A549 (cell line): Measurements from ENCODE around the gene PES1. TPM values are rescaled to one million over a fixed set of nuclear protein-coding genes. Genes with fewer than 3 reads are reported as not detected.

Source experiments
- ATAC-seq, 2 experiments: fragments of 200-7000 bp in 1 of 2; fragments of >200 bp in 1 of 2; cut with Nextera tagmentation in 1 of 2; cut with Tn5 transposase in 1 of 2; 3 replicates each; pipeline versions ENCODE4 v1.8.0 to v1.9.1; 2018 to 2020; ENCODE audit warnings: mild to moderate bottlenecking in 1 of 2, moderate library complexity in 1 of 2
- CTCF ChIA-PET: fragments of 300-600 bp; sonication (Branson Sonifier 250); formaldehyde crosslinking; extraction: SDS; loops from one replicate; lab custom pipeline; 2021; ENCODE audit warnings: antibody characterized with exemption, inconsistent platforms; lab: Yijun Ruan, JAX
- POLR2A ChIA-PET: fragments of 350-600 bp; formaldehyde crosslinking; extraction: SDS; loops from one replicate; lab custom pipeline; 2021; ENCODE audit warnings: antibody characterized with exemption, inconsistent platforms; lab: Yijun Ruan, JAX
- DNase-seq, 2 experiments: peaks; one replicate each; pipeline versions ENCODE4 v3.0.0 to v3.0.0-alpha.2; 2011 to 2016; ENCODE audit warnings: low read depth in 1 of 2, low spot score in 1 of 2
- FAIRE-seq: peaks from 2 replicates; lab custom pipeline; 2011; peaks lifted over from hg19 to GRCh38; lab: Jason Lieb, UNC
- H3K27ac ChIP-seq, 2 experiments: fragments of >200 bp; sonication (Bioruptor Twin); formaldehyde crosslinking; 3 replicates each; pipeline ENCODE4 v1.5.1; 2016 to 2017
- H3K4me1 ChIP-seq: fragments of >200 bp; sonication (Bioruptor Twin); formaldehyde crosslinking; 3 replicates; pipeline ENCODE4 v1.6.1; 2016
- H3K4me2 ChIP-seq: fragments of >200 bp; sonication (Bioruptor Twin); formaldehyde crosslinking; 3 replicates; pipeline ENCODE4 v1.6.1; 2016
- H3K4me3 ChIP-seq: fragments of >200 bp; sonication (Bioruptor Twin); formaldehyde crosslinking; 3 replicates; pipeline ENCODE4 v1.5.1; 2016
- H3K9me3 ChIP-seq: fragments of >200 bp; sonication (Bioruptor Twin); formaldehyde crosslinking; 3 replicates; pipeline ENCODE4 v1.6.1; 2016
- BCL3 ChIP-seq: fragments of >200 bp; sonication (Bioruptor Twin); formaldehyde crosslinking; IDR thresholded peaks from 3 replicates; pipeline ENCODE4 v1.6.1; 2016
- CBX8 ChIP-seq: fragments of 200-600 bp; sonication (generic); IDR thresholded peaks from 2 replicates; pipeline ENCODE4 v1.6.1; 2016
- CEBPB ChIP-seq, 2 experiments: fragments of >200 bp in 1 of 2; sonication (Bioruptor Twin) in 1 of 2; formaldehyde crosslinking in 1 of 2; IDR thresholded peaks; 2 replicates each; pipeline ENCODE4 v1.6.1; 2012 to 2016
- EHMT2 ChIP-seq: fragments of 200-600 bp; sonication (generic); IDR thresholded peaks from 2 replicates; pipeline ENCODE4 v1.6.1; 2016; ENCODE audit warnings: antibody characterized with exemption, low read depth, mild to moderate bottlenecking, moderate library complexity
- EP300 ChIP-seq, 2 experiments: fragments of >200 bp; sonication (Bioruptor Twin); formaldehyde crosslinking; IDR thresholded peaks; 2 replicates in 1 of 2; 3 replicates in 1 of 2; pipeline ENCODE4 v1.6.1; 2016 to 2017
- FOSL2 ChIP-seq, 2 experiments: fragments of 450-650 bp in 1 of 2; fragments of >200 bp in 1 of 2; sonication (Bioruptor Twin) in 1 of 2; formaldehyde crosslinking; IDR thresholded peaks; 2 replicates each; pipeline versions ENCODE4 v1.5.0 to v1.6.1; 2016 to 2020; ENCODE audit warnings: mild to moderate bottlenecking in 1 of 2, moderate library complexity in 1 of 2
- FOXS1 ChIP-seq: fragments of 250-450 bp; sonication (Bioruptor Pico); IDR thresholded peaks from 2 replicates; pipeline ENCODE4 v1.5.0; 2020; ENCODE audit warnings: mild to moderate bottlenecking, moderate library complexity
- GATA3 ChIP-seq: IDR thresholded peaks from 2 replicates; pipeline ENCODE4 v1.6.1; 2012; ENCODE audit warnings: borderline replicate concordance
- HDAC2 ChIP-seq: fragments of 200-600 bp; sonication (generic); IDR thresholded peaks from 2 replicates; pipeline ENCODE4 v1.6.1; 2016
- HMGXB4 ChIP-seq: fragments of 250-450 bp; sonication (Bioruptor Pico); IDR thresholded peaks from 2 replicates; pipeline ENCODE4 v1.5.0; 2021; ENCODE audit warnings: mild to moderate bottlenecking, moderate library complexity, borderline replicate concordance
- JUNB ChIP-seq: fragments of >200 bp; sonication (Bioruptor Twin); formaldehyde crosslinking; IDR thresholded peaks from 2 replicates; pipeline ENCODE4 v1.6.1; 2016
- KDM1A ChIP-seq: fragments of 200-600 bp; sonication (generic); IDR thresholded peaks from 2 replicates; pipeline ENCODE4 v1.6.1; 2016; ENCODE audit warnings: low read depth, mild to moderate bottlenecking
- MAZ ChIP-seq: fragments of 150-350 bp; IDR thresholded peaks from 2 replicates; pipeline ENCODE4 v1.6.1; 2014; ENCODE audit warnings: antibody characterized with exemption, low read depth, low read length, borderline replicate concordance
- MYC ChIP-seq: IDR thresholded peaks from 2 replicates; pipeline ENCODE4 v1.6.1; 2012; ENCODE audit warnings: mild to moderate bottlenecking, inconsistent platforms, low read length, improper control_type of control experiment, borderline replicate concordance
- NPAS2 ChIP-seq: fragments of 250-450 bp; sonication (Bioruptor Pico); IDR thresholded peaks from 2 replicates; pipeline ENCODE4 v1.8.0; 2022; ENCODE audit warnings: mild to moderate bottlenecking, moderate library complexity, borderline replicate concordance
- NR3C1 ChIP-seq: fragments of >200 bp; sonication (Bioruptor Twin); formaldehyde crosslinking; IDR thresholded peaks from 3 replicates; pipeline ENCODE4 v1.6.1; 2017
- PHF8 ChIP-seq: fragments of 200-600 bp; sonication (generic); IDR thresholded peaks from 2 replicates; pipeline ENCODE4 v1.6.1; 2016; ENCODE audit warnings: low read depth, mild to moderate bottlenecking, antibody characterized with exemption, moderate library complexity, borderline replicate concordance
- RARB ChIP-seq: fragments of 250-450 bp; sonication (Bioruptor Pico); IDR thresholded peaks from 2 replicates; pipeline ENCODE4 v1.8.0; 2021; ENCODE audit warnings: mild to moderate bottlenecking, moderate library complexity
- RCOR1 ChIP-seq: fragments of 150-350 bp; IDR thresholded peaks from 2 replicates; pipeline ENCODE4 v1.6.1; 2014; ENCODE audit warnings: antibody characterized with exemption, low read length, low read depth
- RFX5 ChIP-seq: fragments of 450-650 bp; IDR thresholded peaks from 2 replicates; pipeline ENCODE4 v1.7.1; 2014; ENCODE audit warnings: antibody characterized with exemption, mild to moderate bottlenecking, moderate library complexity
- RNF2 ChIP-seq: fragments of 200-600 bp; sonication (generic); IDR thresholded peaks from 2 replicates; pipeline ENCODE4 v1.6.1; 2016; ENCODE audit warnings: low read depth, mild to moderate bottlenecking, antibody characterized with exemption, moderate library complexity, borderline replicate concordance
- SMC3 ChIP-seq: fragments of >200 bp; sonication (Bioruptor Twin); formaldehyde crosslinking; IDR thresholded peaks from 3 replicates; pipeline ENCODE4 v1.6.1; 2018; ENCODE audit warnings: inconsistent platforms
- TFCP2L1 ChIP-seq: fragments of 250-450 bp; sonication (Bioruptor Pico); IDR thresholded peaks from 2 replicates; pipeline ENCODE4 v1.5.0; 2021; ENCODE audit warnings: mild to moderate bottlenecking
- ZC3H11A ChIP-seq: fragments of 450-650 bp; IDR thresholded peaks from 2 replicates; pipeline ENCODE4 v1.6.1; 2014; ENCODE audit warnings: antibody characterized with exemption, mild to moderate bottlenecking
- ZSCAN20 ChIP-seq: fragments of 250-450 bp; sonication (Bioruptor Pico); IDR thresholded peaks from 2 replicates; pipeline ENCODE4 v1.8.0; 2022; ENCODE audit warnings: mild to moderate bottlenecking, moderate library complexity
- WGBS: methylation state at CpG from one replicate; pipeline ENCODE4 v1.1.6; 2017; ENCODE audit errors: missing lambda C conversion rate; 5-methylcytosine and 5-hydroxymethylcytosine counted together
- polyA plus RNA-seq, 4 experiments: library from polyadenylated mRNA; depleted of rRNA in 3 of 4; stranded (reverse); fragments of >200 nt; fragmentation: RNase III in 1 of 4; extraction: RNeasy Plus Mini Kit Qiagen cat#74134 plus additional on column Dnase treatment in 1 of 4; gene quantifications; 2 replicates in 3 of 4; 3 replicates in 1 of 4; pipeline ENCODE4 v1.2.3, GENCODE V29; 2011 to 2017
- TF ChIP-seq, protein P1 (sequence below): IDR thresholded peaks from 2 replicates; pipeline ENCODE4 v1.6.1; 2012
- TF ChIP-seq, protein P2 (sequence below): IDR thresholded peaks from 2 replicates; pipeline ENCODE4 v1.6.1; 2012; ENCODE audit warnings: low read depth, borderline replicate concordance

The PES1 gene
- polyA plus RNA-seq, 2 of the 4 experiments (the other 2 are of a cell fraction): 107 to 111 TPM

DNA sequence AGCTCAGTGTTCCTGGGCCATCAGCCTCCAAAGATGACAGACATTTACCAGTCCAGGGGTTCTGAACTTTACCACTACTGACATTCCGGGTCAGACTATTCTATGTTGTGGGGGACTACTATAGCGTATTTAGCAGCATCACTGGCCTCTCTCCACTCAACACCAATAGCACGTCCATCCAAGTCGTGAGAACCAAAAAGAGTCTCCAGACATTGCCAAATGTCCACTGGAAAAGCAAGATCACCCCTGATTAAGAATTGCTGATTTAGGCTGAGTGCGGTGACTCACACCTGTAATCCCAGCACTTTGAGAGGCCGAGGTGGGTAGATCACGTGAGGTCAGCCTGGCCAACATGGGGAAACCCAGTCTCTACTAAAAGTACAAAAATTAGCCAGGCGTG lies 5.3 kb downstream of the PES1 start:
- CTCF ChIA-PET: interaction anchor here (1.0 kb wide), 1 partner anchor 333 kb away, joined by 4 read pairs; no protein-coding TSS in a partner anchor
- 91% methylated on average over 8 of the region's 8 CpGs for WGBS
- Histone ChIP-seq H3K27ac (no peak overlapping the region), H3K4me2 (no peak overlapping the region), H3K9me3 (no peaks in the 10 kb centered on the region), H3K4me3 (no peak overlapping the region), H3K4me1 (peaks cover 8% of the 10 kb centered on the region; the same call in 2 of the 3 replicates)
- DNase-seq (no peak), FAIRE-seq (no peak), ATAC-seq (no peak)
- POLR2A ChIA-PET: interaction anchor here (1.2 kb wide), 1 partner anchor 13 kb away, joined by 4 read pairs; no protein-coding TSS in a partner anchor
- TF ChIP-seq CEBPB (IDR thresholded peaks at IDR 0.05): no peak
- no peak for TF ChIP-seq EHMT2
- no peak for TF ChIP-seq ZSCAN20 (CRISPR knock-in tag)
- no peak for TF ChIP-seq GATA3
- TF ChIP-seq, protein P1, sequence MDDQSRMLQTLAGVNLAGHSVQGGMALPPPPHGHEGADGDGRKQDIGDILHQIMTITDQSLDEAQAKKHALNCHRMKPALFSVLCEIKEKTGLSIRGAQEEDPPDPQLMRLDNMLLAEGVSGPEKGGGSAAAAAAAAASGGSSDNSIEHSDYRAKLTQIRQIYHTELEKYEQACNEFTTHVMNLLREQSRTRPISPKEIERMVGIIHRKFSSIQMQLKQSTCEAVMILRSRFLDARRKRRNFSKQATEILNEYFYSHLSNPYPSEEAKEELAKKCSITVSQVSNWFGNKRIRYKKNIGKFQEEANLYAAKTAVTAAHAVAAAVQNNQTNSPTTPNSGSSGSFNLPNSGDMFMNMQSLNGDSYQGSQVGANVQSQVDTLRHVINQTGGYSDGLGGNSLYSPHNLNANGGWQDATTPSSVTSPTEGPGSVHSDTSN: no peak
- TF ChIP-seq FOXS1 (CRISPR knock-in tag): no peak
- TF ChIP-seq ZC3H11A: no peak
- TF ChIP-seq TFCP2L1 (CRISPR knock-in tag): no peak
- no peak for TF ChIP-seq RCOR1
- TF ChIP-seq BCL3: no peak
- no peak for TF ChIP-seq NPAS2
- TF ChIP-seq RARB: no peak
- TF ChIP-seq, protein P2, sequence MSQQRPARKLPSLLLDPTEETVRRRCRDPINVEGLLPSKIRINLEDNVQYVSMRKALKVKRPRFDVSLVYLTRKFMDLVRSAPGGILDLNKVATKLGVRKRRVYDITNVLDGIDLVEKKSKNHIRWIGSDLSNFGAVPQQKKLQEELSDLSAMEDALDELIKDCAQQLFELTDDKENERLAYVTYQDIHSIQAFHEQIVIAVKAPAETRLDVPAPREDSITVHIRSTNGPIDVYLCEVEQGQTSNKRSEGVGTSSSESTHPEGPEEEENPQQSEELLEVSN: no peak
- TF ChIP-seq HDAC2: no peak
- TF ChIP-seq PHF8: no peak
- TF ChIP-seq SMC3: no peak
- no peak for TF ChIP-seq EP300 (IDR thresholded peaks at IDR 0.05)
- no peak for TF ChIP-seq CBX8
- TF ChIP-seq HMGXB4 (CRISPR knock-in tag): no peak

- DNase-seq: no peak
- ChIA-PET CTCF (no interaction called here), POLR2A (no interaction called here)
- TF ChIP-seq KDM1A: no peak
- TF ChIP-seq PHF8: no peak
- no peak for TF ChIP-seq RCOR1
- no peak for TF ChIP-seq MAZ
- TF ChIP-seq NR3C1: no peak
- no peak for TF ChIP-seq EHMT2
- TF ChIP-seq JUNB: no peak
- TF ChIP-seq GATA3: no peak
- no peak for TF ChIP-seq TFCP2L1 (CRISPR knock-in tag)
- no peak for TF ChIP-seq RFX5
- TF ChIP-seq FOSL2 (IDR thresholded peaks at IDR 0.05): no peak
- TF ChIP-seq FOSL2 (CRISPR knock-in tag; IDR thresholded peaks at IDR 0.05): no peak
- no peak for TF ChIP-seq MYC
- TF ChIP-seq RNF2: no peak
- Histone ChIP-seq H3K9me3 (no peaks in the 10 kb centered on the region), H3K4me2 (no peak overlapping the region), H3K4me1 (no peaks in the 10 kb centered on the region), H3K4me3 (no peak overlapping the region), H3K27ac (no peak overlapping the region)
- no peak for FAIRE-seq
- 94% methylated on average over 15 of the region's 15 CpGs for WGBS
- peak in 1 of 2 experiments; percentile 15; a peak in 1 of 6 replicates for ATAC-seq
These were observed 7.3 kb downstream of the PES1 start for GRCh38 chr22:30584441-30584840.
